Measurements from ENCODE around the gene SIT1. TPM values are rescaled to one million over a fixed set of nuclear protein-coding genes. Genes with fewer than 3 reads are reported as not detected.

Gene SIT1
- total RNA-seq, 4 donors from 2014 or later: 0.63 to 3.8 (median 0.95) TPM

DNA sequence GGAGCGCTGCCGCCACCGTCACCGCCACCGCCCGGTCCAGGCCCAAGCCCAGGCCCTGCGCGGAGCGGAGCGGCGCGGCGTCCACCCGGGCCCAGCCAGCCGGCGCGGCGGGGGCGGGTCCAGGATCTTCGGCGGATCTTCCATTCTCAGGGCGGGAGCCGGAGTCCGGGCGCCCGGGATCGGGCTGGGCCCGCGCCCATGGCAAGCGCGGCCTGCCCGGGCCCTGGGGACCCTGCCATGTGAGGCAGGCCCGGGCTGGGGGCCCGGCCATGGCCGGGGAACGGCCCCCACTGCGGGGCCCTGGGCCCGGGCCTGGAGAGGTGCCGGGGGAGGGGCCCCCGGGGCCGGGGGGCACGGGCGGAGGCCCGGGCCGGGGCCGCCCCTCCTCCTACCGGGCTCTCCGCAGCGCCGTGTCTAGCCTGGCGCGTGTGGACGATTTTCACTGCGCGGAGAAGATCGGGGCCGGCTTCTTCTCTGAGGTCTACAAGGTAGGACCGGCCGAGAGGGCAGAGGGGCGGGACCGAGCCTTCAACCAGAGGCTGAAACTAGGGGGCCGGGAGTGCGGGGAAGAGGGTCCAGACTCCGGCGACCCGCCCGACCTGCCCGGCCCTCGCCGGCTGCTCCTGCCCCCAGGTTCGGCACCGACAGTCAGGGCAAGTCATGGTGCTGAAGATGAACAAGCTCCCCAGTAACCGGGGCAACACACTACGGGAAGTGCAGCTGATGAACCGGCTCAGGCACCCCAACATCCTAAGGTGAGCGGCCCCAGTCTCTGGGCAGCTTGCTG is 45.2 kb downstream of the SIT1 start:
- no peaks in the 10 kb centered on the region for H3K27me3 ChIP-seq
- H3K9me3 ChIP-seq: no peaks in the 10 kb centered on the region
- peak overlapping the region in 1 of 3 donors; percentile 93 for H3K27ac ChIP-seq
- peaks cover 12 to 21% of the 10 kb centered on the region in 2 donors for H3K4me1 ChIP-seq
- TF ChIP-seq POLR2A (IDR thresholded peaks at IDR 0.05): no peak
- TF ChIP-seq, protein P1, sequence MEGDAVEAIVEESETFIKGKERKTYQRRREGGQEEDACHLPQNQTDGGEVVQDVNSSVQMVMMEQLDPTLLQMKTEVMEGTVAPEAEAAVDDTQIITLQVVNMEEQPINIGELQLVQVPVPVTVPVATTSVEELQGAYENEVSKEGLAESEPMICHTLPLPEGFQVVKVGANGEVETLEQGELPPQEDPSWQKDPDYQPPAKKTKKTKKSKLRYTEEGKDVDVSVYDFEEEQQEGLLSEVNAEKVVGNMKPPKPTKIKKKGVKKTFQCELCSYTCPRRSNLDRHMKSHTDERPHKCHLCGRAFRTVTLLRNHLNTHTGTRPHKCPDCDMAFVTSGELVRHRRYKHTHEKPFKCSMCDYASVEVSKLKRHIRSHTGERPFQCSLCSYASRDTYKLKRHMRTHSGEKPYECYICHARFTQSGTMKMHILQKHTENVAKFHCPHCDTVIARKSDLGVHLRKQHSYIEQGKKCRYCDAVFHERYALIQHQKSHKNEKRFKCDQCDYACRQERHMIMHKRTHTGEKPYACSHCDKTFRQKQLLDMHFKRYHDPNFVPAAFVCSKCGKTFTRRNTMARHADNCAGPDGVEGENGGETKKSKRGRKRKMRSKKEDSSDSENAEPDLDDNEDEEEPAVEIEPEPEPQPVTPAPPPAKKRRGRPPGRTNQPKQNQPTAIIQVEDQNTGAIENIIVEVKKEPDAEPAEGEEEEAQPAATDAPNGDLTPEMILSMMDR (IDR thresholded peaks at IDR 0.05): no peak
- peak overlapping the region; percentile 30 to 91 (median 53) for H3K4me3 ChIP-seq (replicated peaks in 1 of 3)
- peaks cover 17 to 19% of the 10 kb centered on the region in 2 donors for H3K36me3 ChIP-seq
- intact Hi-C loops (cut with DNase I): loop anchor here (5.0 kb wide), 1 partner anchor 42 kb away; no protein-coding TSS in a partner anchor
- peak; percentile 32 to 40 for DNase-seq
- 0% methylated on average over 7 to 13 of the region's 76 CpGs for WGBS, 2 donors

DNA sequence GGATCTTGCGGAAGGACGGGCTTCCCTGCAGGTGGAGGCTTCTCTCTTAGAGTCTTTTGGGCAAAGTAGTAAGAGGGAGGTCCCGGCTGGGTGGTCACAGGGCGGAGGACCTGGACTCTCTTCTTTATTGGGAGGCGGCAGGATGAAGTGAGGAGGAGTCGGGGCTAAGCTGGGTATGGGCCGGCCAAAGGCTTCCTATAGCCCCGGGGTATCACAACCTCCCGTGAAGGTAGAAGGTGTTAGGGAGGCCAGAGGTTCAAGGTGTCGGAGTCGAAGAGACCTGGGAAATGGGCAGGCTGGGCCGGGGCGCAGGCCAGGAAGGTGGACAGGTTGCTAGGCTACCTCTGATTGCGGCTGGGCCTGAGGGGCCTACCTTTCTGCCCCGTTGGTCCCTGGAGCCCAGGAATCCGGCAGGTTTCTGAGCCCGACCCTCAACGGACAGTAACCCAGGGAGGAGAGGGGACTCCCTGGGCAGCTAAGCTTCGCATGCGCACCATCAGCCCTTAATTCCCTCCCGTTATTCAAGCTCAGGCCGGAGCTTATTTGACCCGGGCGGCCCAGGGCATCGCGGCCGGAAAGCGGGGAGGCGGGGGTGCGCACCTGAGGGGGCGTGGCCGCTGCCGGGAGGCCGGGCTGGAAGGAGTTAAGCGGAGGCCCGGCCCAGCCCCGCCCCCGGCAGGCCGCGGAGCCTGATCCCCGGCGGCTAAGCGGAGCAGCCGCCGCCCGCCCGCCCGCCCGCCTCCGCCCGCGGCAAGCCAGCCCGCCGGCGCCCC is 46.0 kb downstream of the SIT1 start, which contains the start of gene TESK1:
Gene TESK1, plus strand, starts transcription at position 685 of the 773 bp plus-strand sequence. CDS start 358 bp downstream, outside the sequence.
- peaks cover 15 to 16% of the 10 kb centered on the region in 2 donors for H3K36me3 ChIP-seq
- peak within 1 kb of the TSS; percentile 53 to 91 (median 76) for H3K4me3 ChIP-seq (replicated peaks in 1 of 3)
- intact Hi-C loops (cut with DNase I): loop anchor here (5.0 kb wide), 2 partner anchors 43 to 128 kb away; partner anchors contain the start of genes CREB3 and TLN1
- no peaks in the 10 kb centered on the region for H3K9me3 ChIP-seq
- peak in 1 of 2 donors; percentile 46 for TF ChIP-seq POLR2A (IDR thresholded peaks at IDR 0.05)
- TF ChIP-seq, protein P1 (IDR thresholded peaks at IDR 0.05): no peak
- peaks cover 12 to 21% of the 10 kb centered on the region in 2 donors for H3K4me1 ChIP-seq
- peak within 1 kb of the TSS; percentile 81 to 93 (median 87) for H3K27ac ChIP-seq
- H3K27me3 ChIP-seq: no peaks in the 10 kb centered on the region
- WGBS, 2 donors: 0 to 1% methylated on average over 13 to 18 of the region's 55 CpGs
- DNase-seq: peak; percentile 86 to 88

DNA sequence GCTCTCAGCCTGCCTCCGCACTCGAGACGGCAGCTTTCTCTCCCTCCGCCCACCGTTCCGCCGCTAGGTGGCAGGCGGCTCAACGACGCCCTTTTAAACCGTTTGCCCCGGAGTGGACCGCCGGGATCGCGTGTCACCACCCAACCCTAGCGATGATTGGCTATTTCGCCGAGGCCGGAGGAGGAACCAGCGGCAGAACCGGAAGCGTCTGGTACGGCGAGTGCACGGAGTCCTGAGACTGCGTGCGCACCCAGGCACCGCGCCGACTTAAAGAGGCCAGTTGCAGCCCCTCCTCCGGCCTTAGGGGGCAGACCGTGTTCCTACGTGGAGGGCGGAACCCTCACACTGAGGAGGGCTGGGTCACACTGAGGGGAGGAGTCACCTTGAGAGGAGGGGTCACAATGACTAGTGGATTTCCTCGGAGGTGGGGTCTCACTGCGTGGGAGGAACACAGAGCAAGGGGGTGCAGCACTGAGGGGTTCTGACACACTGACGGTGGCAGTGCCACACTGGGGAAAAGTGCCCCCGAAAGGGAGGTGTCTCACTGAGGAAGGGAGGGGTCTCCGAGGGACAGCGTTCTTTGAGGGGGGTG is 46.6 kb downstream of the SIT1 start:
- Histone ChIP-seq H3K36me3 (peaks cover 8 to 9% of the 10 kb centered on the region in 2 donors), H3K27me3 (no peaks in the 10 kb centered on the region), H3K4me1 (peaks cover 12 to 26% of the 10 kb centered on the region in 2 donors), H3K27ac (peak overlapping the region; percentile 81 to 93 (median 87)), H3K9me3 (no peaks in the 10 kb centered on the region), H3K4me3 (replicated peaks in 1 of 3) (peak overlapping the region; percentile 8 to 91 (median 76))
- intact Hi-C loops (cut with DNase I): loop anchor here (5.0 kb wide), 1 partner anchor 128 kb away; the partner anchor contains the start of genes CREB3 and TLN1
- 0 to 1% methylated on average over 29 to 39 of the region's 41 CpGs for WGBS, 2 donors
- DNase-seq: peak; percentile 100
- TF ChIP-seq POLR2A (IDR thresholded peaks at IDR 0.05): peak in 1 of 2 donors; percentile 91
- TF ChIP-seq, protein P1 (IDR thresholded peaks at IDR 0.05): peak; percentile 74 to 98 (median 94)

DNA sequence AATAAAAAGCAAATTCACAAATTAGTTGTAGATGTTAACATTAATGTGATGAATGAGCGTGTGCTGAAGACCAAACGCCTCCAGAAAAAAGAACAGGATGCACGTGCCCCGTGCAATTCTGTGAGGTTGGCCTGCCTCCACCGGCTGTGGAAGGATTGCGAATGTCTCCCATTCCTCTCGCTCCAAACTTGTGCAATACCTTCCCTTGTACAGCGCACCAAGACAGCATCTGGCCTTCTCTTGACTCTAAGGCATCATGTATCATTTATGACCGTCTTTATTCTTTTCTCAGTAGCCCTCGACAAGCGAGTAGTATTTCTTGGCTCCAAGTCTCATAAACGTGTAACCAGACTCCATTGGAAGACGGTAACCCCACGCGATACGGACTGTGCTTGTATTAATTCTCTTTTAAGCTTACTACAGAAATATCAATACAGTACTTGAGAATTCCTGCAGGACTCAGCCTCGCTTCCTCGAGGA is 47.2 kb downstream of the SIT1 start:
- H3K27ac ChIP-seq: peak overlapping the region; percentile 20 to 93 (median 72)
- peaks cover 12 to 32% of the 10 kb centered on the region in 2 donors for H3K4me1 ChIP-seq
- TF ChIP-seq POLR2A (IDR thresholded peaks at IDR 0.05): no peak
- TF ChIP-seq, protein P1 (IDR thresholded peaks at IDR 0.05): no peak
- H3K27me3 ChIP-seq: no peaks in the 10 kb centered on the region
- WGBS, 2 donors: 18 to 22% methylated on average over 18 of the region's 18 CpGs
- H3K9me3 ChIP-seq: no peaks in the 10 kb centered on the region
- intact Hi-C loops (cut with DNase I): loop anchor here (5.0 kb wide), 1 partner anchor 129 kb away; the partner anchor contains the start of genes CREB3 and TLN1
- DNase-seq: peak; percentile 47 to 54
- H3K4me3 ChIP-seq (replicated peaks in 1 of 3): peak overlapping the region in 1 of 3 donors; percentile 91
- peaks cover 4 to 5% of the 10 kb centered on the region in 2 donors for H3K36me3 ChIP-seq
